ENCODE measurements around the gene ARPC2.

DNA sequence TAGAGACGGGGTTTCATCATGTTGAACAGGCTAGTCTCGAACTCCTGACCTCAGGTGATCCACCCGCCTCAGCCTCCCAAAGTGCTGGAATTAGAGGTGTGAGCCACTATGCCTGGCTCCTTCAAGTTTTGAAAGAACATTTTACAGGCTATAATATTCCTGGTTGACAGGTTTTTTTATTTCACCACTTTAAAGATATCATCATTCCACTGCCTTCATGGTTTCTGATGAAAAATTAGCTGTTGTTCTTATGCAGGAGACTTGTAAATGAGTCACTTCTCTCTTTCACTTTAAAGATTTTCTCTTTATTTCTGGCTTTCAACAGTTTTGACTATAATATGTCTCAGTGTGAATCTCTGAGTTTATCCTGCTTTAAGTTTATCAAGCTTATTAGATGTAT, 7.9 kb upstream of the ARPC2 start:
- TF ChIP-seq, protein P1, sequence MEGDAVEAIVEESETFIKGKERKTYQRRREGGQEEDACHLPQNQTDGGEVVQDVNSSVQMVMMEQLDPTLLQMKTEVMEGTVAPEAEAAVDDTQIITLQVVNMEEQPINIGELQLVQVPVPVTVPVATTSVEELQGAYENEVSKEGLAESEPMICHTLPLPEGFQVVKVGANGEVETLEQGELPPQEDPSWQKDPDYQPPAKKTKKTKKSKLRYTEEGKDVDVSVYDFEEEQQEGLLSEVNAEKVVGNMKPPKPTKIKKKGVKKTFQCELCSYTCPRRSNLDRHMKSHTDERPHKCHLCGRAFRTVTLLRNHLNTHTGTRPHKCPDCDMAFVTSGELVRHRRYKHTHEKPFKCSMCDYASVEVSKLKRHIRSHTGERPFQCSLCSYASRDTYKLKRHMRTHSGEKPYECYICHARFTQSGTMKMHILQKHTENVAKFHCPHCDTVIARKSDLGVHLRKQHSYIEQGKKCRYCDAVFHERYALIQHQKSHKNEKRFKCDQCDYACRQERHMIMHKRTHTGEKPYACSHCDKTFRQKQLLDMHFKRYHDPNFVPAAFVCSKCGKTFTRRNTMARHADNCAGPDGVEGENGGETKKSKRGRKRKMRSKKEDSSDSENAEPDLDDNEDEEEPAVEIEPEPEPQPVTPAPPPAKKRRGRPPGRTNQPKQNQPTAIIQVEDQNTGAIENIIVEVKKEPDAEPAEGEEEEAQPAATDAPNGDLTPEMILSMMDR (IDR thresholded peaks at IDR 0.05; ENCODE audit: insufficient read depth, low read length) = no peak
- no peak for TF ChIP-seq SPI1 (IDR thresholded peaks at IDR 0.05; ENCODE audit: borderline replicate concordance, low read depth)
- TF ChIP-seq POLR2AphosphoS5 (IDR thresholded peaks at IDR 0.05; ENCODE audit: low read depth) = no peak
- TF ChIP-seq GABPA (IDR thresholded peaks at IDR 0.05; ENCODE audit: low read depth) = no peak
